ENCODE data around the gene ALOX5.

The ALOX5 gene

DNA sequence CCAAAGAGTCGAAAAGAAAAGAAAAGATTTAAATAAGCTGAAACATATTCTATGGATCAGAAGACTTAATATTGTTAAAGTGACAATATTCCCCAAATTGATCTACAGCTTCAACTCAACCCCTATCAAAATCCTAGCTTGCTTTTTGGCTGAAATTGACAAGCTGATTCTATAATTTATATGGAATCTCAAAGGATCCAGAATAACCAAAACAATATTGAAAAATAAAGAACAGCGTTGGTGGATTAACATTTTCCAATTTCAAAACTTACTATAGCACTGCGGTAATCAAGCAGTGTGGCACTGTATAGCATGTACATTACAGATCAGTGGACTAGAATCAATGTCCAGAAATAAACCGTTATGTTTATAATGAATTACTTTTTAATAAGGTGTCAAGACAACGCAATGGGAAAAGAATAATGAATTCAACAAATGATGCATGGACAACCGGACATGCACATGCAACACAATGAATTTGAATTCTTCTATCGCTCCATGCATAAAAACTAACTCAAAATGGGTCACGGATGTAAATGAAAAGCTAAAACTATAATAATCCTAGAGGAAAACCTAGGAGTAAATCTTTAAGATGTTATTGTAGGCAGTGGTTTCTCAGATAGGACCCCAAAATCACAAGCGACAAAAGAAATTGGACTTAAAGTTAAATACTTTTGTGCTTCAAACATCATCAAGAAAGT, 1.6 kb upstream of the ALOX5 start:
- no peak overlapping the region for H3K4me3 ChIP-seq (ENCODE audit: low read depth, low read length)
- DNase-seq (ENCODE audit: low read depth), result no peak

DNA sequence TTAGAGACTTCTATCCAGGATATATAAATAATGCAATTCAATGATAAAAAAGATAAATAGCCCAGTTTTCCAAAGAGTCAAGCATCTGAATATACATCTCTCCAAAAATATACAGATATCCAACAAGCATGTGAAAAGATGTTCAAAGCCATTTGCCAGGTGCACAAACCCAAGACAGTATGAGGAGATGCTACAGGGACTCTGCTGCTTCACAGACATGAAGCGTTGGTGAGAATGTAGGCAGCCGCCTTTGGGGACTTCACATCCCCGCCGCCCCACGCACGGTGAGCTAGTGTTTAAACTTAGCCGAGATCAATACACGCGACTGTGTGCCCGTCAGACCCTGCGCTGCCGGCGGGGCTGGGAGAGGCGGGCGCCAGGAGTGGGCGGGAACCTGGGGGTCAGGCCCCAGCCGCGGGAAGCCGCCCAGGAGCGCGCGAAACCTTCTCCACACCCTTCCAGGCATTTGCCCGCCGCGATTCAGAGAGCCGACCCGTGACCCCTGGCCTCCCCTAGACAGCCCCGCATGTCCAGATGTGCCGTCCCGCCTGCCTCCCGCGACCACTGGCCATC, 927 bp upstream of the ALOX5 start:
- TF ChIP-seq, protein P1, sequence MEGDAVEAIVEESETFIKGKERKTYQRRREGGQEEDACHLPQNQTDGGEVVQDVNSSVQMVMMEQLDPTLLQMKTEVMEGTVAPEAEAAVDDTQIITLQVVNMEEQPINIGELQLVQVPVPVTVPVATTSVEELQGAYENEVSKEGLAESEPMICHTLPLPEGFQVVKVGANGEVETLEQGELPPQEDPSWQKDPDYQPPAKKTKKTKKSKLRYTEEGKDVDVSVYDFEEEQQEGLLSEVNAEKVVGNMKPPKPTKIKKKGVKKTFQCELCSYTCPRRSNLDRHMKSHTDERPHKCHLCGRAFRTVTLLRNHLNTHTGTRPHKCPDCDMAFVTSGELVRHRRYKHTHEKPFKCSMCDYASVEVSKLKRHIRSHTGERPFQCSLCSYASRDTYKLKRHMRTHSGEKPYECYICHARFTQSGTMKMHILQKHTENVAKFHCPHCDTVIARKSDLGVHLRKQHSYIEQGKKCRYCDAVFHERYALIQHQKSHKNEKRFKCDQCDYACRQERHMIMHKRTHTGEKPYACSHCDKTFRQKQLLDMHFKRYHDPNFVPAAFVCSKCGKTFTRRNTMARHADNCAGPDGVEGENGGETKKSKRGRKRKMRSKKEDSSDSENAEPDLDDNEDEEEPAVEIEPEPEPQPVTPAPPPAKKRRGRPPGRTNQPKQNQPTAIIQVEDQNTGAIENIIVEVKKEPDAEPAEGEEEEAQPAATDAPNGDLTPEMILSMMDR (IDR thresholded peaks at IDR 0.05; ENCODE audit: control insufficient read depth, extremely low read depth, insufficient read depth), result no peak
- H3K4me3 ChIP-seq (ENCODE audit: low read depth, low read length), result no peak overlapping the region
- no peak for DNase-seq (ENCODE audit: low read depth)

More for the DNA sequence above, 1.6 kb upstream of the ALOX5 start:
- TF ChIP-seq, protein P1 (IDR thresholded peaks at IDR 0.05; ENCODE audit: control insufficient read depth, extremely low read depth, insufficient read depth), result no peak

DNA sequence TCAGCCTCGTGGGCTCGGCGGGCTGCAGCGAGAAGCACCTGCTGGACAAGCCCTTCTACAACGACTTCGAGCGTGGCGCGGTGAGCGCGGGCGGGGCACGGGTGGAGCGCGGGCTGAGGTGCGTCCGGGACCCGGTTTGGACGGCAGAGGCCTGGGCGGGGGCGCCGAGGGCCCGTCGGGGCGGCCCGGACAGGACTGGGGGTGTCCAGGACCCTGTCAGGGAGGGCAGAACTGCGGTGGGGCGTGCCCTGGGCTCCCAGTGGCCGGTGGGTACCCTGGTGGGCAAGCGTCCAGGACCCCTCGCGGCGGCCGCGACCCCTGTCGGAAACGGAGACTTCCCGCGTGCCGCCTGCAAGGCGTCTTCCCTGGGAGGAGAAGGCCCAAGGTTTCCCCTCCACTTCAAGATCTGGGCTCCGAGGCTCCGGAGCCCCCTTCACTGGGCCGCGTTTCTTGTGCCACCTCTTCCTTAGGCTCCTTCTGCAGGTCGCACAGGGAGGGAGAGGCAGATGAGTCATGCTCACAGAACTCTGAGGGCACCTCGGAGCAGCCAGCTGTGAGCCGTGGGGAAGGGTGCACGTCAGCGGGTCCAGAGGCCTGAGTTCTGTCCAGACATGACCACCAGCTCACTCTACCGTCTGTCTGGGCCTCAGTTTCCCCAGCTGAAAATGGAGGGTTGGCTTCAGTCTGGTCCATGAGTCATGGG, 485 bp downstream of the ALOX5 start:
- peak overlapping the region; percentile 19 for H3K4me3 ChIP-seq (ENCODE audit: low read depth, low read length)
- TF ChIP-seq, protein P1 (IDR thresholded peaks at IDR 0.05; ENCODE audit: control insufficient read depth, extremely low read depth, insufficient read depth), result no peak
- no peak for DNase-seq (ENCODE audit: low read depth)

DNA sequence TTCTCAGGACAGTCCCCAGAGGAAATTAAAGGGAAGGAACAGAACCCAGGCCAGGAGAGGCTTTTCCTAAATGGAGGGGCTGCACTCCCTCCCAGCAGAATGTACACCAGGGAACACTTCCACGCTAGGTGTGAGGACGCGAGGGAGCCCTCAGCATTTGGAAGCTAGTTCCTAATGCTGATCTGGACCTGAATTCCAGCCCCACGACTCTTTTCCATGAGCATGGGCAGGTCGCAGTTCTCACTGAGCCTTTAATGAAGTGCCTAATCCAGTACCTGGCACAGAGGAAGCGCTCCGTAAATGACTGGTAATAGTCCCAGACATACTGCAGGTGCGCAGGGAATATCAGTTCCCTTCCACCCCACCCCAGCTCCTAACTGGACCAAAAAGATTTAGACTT, 1.1 kb downstream of the ALOX5 start:
- TF ChIP-seq, protein P1 (IDR thresholded peaks at IDR 0.05; ENCODE audit: control insufficient read depth, extremely low read depth, insufficient read depth), result no peak
- no peak overlapping the region for H3K4me3 ChIP-seq (ENCODE audit: low read depth, low read length)
- DNase-seq (ENCODE audit: low read depth), result no peak

DNA sequence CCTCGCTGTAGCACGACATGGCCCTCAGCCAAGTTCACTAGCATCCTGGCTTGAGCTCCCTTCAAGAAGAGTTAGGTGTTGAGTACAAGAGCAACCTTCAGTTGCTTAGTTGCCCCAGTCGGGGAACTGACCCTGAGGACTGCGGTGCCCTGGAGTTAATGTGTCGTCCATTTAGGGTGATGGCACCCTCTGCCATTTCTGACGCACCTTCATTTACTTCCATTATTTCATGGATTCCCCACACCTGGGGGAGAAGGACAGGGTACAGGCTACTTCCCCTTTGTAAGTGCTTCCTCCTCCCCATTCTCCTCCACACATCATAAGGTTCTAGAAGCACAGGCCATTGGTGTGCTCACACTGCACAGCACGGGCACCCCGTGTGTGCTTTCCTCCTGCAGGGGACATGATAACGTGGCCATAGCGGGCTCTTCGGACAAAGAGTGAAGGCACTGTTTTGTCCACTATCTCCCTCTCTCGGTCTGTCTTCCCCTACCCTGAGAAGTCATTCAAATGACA, 1.8 kb downstream of the ALOX5 start:
- no peak for DNase-seq (ENCODE audit: low read depth)
- TF ChIP-seq, protein P1 (IDR thresholded peaks at IDR 0.05; ENCODE audit: control insufficient read depth, extremely low read depth, insufficient read depth), result no peak

DNA sequence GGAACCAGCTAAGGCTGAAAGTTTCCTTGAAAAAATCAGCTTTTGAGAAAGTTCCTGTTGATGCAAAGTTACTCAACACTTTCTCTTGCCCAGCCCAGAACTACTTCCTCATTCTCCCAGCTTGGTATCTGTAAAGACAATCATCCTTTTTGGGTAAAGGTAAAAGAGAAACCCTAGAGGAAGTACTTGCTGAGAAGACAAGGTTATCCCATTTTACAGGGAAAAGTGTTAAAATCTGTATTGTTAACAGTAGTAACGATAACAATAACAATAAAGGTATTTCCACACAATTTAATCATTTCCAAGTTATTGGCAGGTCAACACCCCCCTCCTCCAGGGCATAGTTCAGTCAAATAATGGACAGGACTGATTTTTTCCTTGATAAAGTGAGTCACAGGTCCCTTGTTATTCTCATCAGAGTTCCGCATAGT, 2.4 kb downstream of the ALOX5 start:
- H3K4me3 ChIP-seq (ENCODE audit: low read depth, low read length), result no peak overlapping the region
- TF ChIP-seq, protein P1 (IDR thresholded peaks at IDR 0.05; ENCODE audit: control insufficient read depth, extremely low read depth, insufficient read depth), result no peak
- DNase-seq (ENCODE audit: low read depth), result no peak

More for the DNA sequence above, 1.8 kb downstream of the ALOX5 start:
- H3K4me3 ChIP-seq (ENCODE audit: low read depth, low read length), result no peak overlapping the region

Measured in LNCaP clone FGC (cell line).